ENCODE measurements around the gene SLC50A1. TPM values are rescaled to one million over a fixed set of nuclear protein-coding genes. Genes with fewer than 3 reads are reported as not detected.
A peak's percentile ranks its signal among the peaks of the same experiment; 100 is the strongest.

The SLC50A1 gene
- total RNA-seq, 2 donors from 2014 or later: 28.8 to 36.3 TPM

DNA sequence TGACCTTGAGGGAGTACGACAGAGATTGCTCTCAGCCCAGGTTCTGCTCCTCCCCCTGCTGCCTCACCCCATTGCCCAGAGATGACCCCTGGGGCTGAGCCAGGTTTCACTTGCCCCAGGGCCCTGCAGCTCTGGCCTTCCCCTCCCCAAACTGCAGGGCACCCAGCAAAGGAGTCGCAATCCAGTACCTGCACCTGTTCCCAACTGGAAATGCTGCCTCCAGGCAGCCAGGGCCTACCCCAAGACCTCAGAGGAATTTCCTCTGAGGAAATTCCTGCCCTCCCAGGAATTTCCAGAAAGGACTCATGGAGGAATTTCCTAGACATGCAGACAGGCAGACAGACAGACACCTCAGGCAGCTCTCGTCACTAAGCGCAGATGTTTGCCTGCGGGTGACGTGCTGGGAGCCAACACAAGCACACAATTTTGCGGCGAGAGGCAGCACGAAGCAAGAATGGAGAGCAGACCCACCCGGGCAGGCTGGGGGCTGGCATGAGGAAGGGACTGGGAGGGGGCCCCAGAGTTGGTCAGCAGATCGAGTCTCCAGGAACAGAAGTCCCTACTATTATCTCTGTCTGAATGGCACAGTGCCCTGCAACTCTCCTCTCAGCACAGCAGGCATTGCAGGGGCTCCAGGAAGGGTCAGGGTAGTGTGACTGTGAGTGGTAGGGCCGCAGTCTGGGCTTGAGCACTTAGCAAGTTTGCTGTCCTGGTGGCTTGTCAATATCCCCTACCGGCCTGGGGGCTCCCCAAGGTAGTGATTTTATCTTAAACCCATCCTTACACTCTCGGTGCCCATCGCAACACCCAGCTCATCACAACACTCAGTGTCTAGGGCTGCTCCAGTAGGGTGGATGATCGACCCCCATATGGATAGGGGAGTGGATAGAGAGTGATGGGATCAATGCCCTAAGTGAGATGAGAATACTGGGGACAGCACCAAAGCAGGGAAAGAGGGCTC, 10.9 kb upstream of the SLC50A1 start:
- ATAC-seq (no peak), DNase-seq (ENCODE audit: low spot score) (no peak)
- no peaks in the 10 kb centered on the region for H3K9me3 Mint-ChIP-seq
- peaks cover 22% of the 10 kb centered on the region in 2 donors for H3K4me1 Mint-ChIP-seq (ENCODE audit: low read depth in 2 of 2)
- no peaks in the 10 kb centered on the region for H3K36me3 Mint-ChIP-seq
- peaks cover 24 to 28% of the 10 kb centered on the region in 2 donors for H3K27me3 Mint-ChIP-seq
- H3K4me3 Mint-ChIP-seq: no peak overlapping the region
- H3K27ac Mint-ChIP-seq: no peak overlapping the region

DNA sequence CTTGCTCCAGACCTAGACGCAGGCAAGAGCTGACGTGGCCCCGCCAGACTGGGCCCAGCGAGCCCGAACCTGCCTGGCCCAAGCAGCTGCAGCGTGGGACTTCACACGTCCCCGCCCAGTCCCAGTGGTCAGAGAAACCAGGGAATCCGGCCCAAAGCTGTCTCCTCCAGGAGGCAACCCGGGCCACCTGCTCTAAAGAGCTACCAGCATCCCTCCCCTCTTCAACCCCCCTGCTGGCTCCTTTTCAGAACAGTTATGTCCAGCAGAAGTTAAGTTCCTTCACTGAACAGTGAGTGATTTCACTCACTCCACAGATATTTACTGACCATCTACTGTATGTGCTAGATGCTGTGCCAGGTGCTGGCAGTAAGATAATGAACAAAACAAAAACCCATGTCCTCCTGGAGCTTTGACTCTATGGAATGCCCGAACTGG, 10.1 kb upstream of the SLC50A1 start:
- no peak overlapping the region for H3K27ac Mint-ChIP-seq
- no peaks in the 10 kb centered on the region for H3K9me3 Mint-ChIP-seq
- peaks cover 22% of the 10 kb centered on the region in 2 donors for H3K4me1 Mint-ChIP-seq (ENCODE audit: low read depth in 2 of 2)
- H3K4me3 Mint-ChIP-seq: no peak overlapping the region
- no peaks in the 10 kb centered on the region for H3K36me3 Mint-ChIP-seq
- peaks cover 23% of the 10 kb centered on the region in 2 donors for H3K27me3 Mint-ChIP-seq
- no peak for DNase-seq (ENCODE audit: low spot score)
- ATAC-seq: no peak

DNA sequence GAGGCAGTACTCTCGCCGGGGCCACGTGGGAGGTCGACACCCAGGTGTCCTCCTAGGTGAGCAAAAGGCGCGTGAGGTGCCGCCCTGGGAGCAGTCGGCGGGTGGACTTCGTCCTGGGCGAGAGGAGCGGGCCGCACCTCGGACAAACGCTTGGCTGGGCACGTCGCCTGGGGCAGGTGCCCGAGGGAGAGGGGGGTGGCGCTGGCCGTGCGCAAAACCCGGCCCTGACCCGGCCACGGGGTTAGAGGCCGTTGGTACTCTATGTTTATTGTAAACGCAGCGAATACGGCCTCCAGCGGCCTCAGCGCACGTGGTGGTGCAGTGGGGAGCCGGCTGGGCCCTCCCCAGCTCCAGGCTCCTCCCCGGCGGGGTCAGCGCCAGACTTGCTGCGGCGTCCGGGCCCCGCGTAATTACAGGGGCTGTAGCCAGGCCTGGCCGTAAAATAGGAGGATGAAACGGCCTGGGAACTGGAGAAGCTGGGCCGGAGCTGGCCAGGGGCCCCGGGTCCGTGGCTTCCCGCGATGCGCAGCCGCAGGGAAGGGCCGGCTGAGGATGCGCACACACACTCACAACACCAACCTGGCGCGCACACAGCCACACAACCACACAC, 9.6 kb upstream of the SLC50A1 start:
- Mint-ChIP-seq H3K9me3 (no peaks in the 10 kb centered on the region), H3K36me3 (no peaks in the 10 kb centered on the region), H3K4me3 (no peak overlapping the region), H3K4me1 (ENCODE audit: low read depth in 2 of 2) (peaks cover 22% of the 10 kb centered on the region in 2 donors), H3K27ac (no peak overlapping the region), H3K27me3 (peaks cover 23 to 24% of the 10 kb centered on the region in 2 donors)
- ATAC-seq: no peak
- no peak for DNase-seq (ENCODE audit: low spot score)

DNA sequence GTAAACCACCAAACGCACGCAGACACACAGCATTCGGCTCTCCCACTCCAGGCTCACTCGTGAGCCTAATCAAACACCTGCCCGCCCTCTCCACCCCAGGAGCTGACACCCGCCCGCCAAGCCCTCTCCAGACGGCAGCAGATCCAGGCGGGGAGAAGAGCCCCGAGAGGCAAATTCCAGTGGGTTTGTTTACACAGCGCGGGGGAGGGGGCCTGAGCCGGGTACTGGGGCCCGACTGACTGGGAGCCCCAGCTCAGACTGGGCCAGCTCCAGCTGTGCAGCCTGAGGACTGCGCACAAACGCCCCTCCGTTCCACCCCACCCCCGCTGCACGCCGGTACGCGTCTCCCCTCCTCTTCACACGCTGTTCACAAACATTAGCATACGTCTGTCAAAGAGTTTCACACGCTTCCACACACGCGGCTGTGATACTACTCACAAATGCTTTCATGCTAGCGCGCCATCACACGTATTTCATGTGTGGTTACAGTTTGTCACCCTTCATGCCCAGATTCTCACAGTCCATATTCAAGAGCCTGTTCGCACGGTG, 9.0 kb upstream of the SLC50A1 start:
- Mint-ChIP-seq H3K9me3 (no peaks in the 10 kb centered on the region), H3K36me3 (no peaks in the 10 kb centered on the region), H3K4me1 (ENCODE audit: low read depth in 2 of 2) (peaks cover 22% of the 10 kb centered on the region in 2 donors), H3K27ac (no peak overlapping the region), H3K27me3 (peaks cover 21 to 23% of the 10 kb centered on the region in 2 donors), H3K4me3 (peak overlapping the region; percentile 90)
- DNase-seq (ENCODE audit: low spot score): no peak
- peak; percentile 66 to 79 for ATAC-seq

DNA sequence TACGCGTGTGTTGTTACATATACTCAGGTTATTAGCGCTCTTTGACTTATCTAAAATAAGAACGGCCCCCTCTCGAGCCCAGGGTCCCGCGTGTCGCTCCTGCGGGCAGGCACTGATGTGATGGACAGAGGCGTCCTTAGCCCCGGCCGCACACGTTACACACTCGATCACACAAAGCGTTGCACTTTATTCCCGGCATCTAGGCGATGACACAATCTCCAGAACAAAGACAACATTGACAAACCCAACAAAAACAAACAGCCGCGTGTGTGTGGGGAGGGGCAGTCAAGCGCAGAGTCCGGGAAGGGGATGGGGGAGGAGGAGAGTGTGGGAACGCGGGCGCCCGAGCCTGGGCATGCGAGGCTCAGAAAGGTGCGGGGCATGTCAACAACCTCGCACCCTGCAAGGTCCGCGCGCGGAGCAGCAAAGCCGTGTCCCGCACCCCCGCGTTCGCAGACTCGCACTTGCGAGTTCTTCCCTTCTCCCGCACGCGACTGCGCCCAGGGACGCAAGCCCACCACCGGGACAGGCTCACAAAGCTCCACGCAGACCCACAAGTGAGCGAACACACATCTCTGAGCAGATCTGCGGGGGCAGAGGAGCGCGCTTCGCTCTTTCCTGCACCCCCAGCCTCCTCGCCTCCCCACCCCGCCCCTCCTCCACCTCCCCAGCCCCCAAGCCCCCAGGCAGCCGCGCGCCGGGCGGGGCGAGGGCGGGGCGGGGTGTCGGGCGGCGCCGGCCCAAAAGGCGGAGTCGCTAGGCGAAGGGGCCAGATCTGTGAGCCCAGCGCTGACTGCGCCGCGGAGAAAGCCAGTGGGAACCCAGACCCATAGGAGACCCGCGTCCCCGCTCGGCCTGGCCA, 8.3 kb upstream of the SLC50A1 start, which contains the start of gene EFNA1:
EFNA1 (plus strand) TSS at position 772 of the 862 bp plus-strand sequence. CDS start 102 bp downstream, outside the sequence.
- ATAC-seq (peak; percentile 66 to 77), DNase-seq (ENCODE audit: low spot score) (no peak)
- Mint-ChIP-seq H3K36me3 (no peaks in the 10 kb centered on the region), H3K27ac (peak within 1 kb of the TSS in 1 of 2 donors; percentile 12), H3K27me3 (peaks cover 21 to 23% of the 10 kb centered on the region in 2 donors), H3K4me3 (peak within 1 kb of the TSS; percentile 90), H3K9me3 (no peaks in the 10 kb centered on the region), H3K4me1 (ENCODE audit: low read depth in 2 of 2) (peaks cover 22% of the 10 kb centered on the region in 2 donors)

DNA sequence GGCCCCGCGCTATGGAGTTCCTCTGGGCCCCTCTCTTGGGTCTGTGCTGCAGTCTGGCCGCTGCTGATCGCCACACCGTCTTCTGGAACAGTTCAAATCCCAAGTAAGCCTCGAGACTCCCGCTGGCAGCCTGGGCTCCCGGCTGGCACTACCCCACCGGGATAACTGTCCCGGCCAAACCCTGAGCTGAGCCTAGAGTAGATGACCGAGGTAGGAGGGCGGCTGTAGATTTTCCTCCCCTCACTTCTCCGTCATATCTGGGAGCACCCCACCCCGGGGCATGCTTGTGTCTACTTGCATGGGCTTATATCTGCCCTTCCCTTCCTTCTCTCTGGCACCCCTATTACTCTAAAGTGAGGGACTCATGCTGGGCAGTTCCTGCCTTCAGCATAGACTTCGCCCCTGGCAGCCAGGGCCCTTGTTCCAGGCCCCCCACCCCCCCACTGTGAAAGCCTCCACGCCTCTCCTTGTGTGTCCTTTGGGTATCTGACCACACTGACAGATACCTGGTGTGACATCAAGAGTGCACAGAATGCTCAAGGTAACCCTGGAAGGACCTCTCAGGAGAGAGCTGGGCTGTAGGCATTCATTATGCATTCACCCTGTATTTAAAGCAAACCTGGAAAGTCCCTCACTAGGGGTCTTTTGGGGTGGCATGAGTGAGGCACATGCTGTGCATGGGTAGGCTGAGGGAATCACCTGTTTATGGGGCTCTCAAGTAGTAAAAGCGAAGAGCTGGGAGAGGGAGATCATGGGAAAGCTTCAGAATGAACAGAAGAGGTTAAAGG, 7.5 kb upstream of the SLC50A1 start:
- H3K27me3 Mint-ChIP-seq: peaks cover 21 to 23% of the 10 kb centered on the region in 2 donors
- ATAC-seq (no peak), DNase-seq (ENCODE audit: low spot score) (no peak)

DNA sequence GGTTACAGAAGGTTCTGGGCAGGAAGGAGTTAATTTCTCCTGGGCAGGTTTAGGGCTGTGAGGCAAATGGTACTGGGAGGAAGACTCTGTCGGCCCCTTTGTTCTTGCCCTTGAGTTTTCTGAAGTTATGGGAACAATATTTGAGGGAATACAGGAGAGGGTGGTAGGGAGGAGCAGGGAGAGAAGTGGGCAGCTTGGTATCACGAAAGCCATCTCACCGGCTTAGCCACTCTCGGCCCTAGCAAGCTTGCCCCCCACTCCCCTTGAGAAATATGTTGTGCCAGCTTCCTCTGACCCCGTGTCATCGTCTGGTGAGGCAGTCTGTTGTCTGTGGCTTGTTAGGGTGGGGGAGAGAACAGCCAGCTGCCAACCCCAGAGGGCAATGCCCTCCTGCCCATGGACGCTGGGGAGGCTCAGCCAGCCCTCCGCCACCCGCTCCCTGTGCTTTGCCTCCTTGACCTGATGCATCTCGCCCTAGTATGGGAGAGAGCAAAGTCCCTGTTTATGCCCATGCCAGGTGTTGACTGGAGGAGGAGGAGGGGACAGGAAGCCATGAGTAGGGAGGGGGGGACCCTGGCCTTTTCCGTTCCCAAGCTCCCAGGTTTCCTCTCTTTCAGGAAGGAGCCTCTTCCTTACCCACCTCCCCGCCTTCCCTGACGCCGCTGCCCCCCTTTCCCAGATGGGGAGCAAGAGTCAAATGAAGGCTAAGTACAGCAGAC, 6.7 kb upstream of the SLC50A1 start:
- DNase-seq (ENCODE audit: low spot score) (no peak), ATAC-seq (no peak)
- Mint-ChIP-seq H3K27me3 (peaks cover 21 to 23% of the 10 kb centered on the region in 2 donors), H3K27ac (peak overlapping the region in 1 of 2 donors; percentile 12), H3K9me3 (no peaks in the 10 kb centered on the region), H3K4me1 (ENCODE audit: low read depth in 2 of 2) (peaks cover 22% of the 10 kb centered on the region in 2 donors), H3K4me3 (peak overlapping the region; percentile 90), H3K36me3 (no peaks in the 10 kb centered on the region)

More for the DNA sequence above, 7.5 kb upstream of the SLC50A1 start:
- Mint-ChIP-seq H3K27ac (peak overlapping the region in 1 of 2 donors; percentile 12), H3K4me1 (ENCODE audit: low read depth in 2 of 2) (peaks cover 22% of the 10 kb centered on the region in 2 donors), H3K4me3 (peak overlapping the region; percentile 90), H3K9me3 (no peaks in the 10 kb centered on the region), H3K36me3 (no peaks in the 10 kb centered on the region)

DNA sequence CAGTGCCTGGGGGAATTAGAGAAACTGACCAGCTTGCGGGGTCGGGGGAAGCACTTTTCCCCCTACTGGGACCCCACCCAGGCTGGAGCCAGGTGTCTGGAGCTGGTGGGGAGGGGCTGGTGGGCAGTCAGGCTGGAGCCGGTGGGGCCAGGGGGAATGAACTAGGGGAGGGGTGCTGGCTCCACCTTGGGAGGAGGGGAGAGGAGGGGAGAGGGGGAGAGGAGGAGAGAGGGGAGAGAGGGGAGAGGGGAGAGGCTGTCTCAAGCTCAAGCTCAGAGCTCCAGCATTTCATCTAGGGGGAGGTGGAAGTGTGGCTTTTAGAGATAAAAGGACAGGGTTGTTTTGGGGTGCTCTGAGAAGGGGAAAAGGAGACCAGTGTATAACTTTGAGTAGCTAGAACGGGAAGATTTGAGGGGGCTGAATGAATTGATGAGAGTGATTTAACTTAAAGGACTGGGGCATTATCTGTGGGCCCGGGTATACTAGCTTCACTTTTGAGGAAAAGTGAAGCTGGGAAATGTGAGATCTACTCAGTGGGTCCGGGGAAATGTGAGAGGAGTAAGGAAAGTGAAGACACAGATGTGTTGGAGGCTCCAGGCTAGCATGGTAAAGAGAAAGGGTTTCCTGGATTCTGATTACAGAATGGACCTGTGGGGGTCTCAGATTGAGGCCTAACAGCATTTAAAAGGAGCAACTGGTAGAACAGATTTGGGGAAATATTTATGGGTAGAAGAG, 5.2 kb upstream of the SLC50A1 start:
- H3K27me3 Mint-ChIP-seq: peaks cover 21 to 23% of the 10 kb centered on the region in 2 donors
- H3K4me3 Mint-ChIP-seq: no peak overlapping the region
- ATAC-seq (no peak), DNase-seq (ENCODE audit: low spot score) (no peak)
- H3K27ac Mint-ChIP-seq: no peak overlapping the region
- peaks cover 29 to 31% of the 10 kb centered on the region in 2 donors for H3K4me1 Mint-ChIP-seq (ENCODE audit: low read depth in 2 of 2)
- H3K36me3 Mint-ChIP-seq: no peaks in the 10 kb centered on the region
- H3K9me3 Mint-ChIP-seq: no peaks in the 10 kb centered on the region

DNA sequence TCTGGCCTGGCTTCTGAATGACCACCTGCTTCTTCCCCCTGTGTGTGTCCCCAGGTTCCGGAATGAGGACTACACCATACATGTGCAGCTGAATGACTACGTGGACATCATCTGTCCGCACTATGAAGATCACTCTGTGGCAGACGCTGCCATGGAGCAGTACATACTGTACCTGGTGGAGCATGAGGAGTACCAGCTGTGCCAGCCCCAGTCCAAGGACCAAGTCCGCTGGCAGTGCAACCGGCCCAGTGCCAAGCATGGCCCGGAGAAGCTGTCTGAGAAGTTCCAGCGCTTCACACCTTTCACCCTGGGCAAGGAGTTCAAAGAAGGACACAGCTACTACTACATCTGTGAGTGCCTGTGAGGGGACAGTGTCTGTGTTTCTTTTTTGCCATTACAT, 4.4 kb upstream of the SLC50A1 start:
- peaks cover 18 to 23% of the 10 kb centered on the region in 2 donors for H3K27me3 Mint-ChIP-seq
- no peaks in the 10 kb centered on the region for H3K36me3 Mint-ChIP-seq
- H3K4me1 Mint-ChIP-seq (ENCODE audit: low read depth in 2 of 2): peaks cover 36 to 37% of the 10 kb centered on the region in 2 donors
- H3K4me3 Mint-ChIP-seq: no peak overlapping the region
- peak overlapping the region in 1 of 2 donors; percentile 7 for H3K27ac Mint-ChIP-seq
- DNase-seq (ENCODE audit: low spot score): no peak
- H3K9me3 Mint-ChIP-seq: no peaks in the 10 kb centered on the region
- ATAC-seq: no peak

DNA sequence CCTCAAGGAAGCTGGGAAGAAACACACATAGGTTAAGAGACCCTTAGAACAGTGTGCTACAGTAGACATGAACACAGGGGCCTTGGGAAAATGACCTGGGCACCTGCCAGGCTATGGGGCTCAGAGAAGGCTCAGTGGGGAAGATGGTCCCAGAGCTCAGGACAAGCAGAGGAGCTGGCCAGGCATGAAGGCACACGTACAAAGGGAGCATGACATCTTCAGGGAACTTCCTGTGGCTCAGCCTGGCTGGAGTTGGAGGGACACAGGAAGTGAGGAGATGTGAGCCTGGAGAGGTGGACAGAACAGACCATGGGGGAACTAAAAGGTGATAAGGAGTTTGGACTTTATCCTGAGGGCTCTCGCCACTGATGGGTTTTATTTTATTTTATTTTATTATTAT, 3.8 kb upstream of the SLC50A1 start:
- ATAC-seq (no peak), DNase-seq (ENCODE audit: low spot score) (no peak)
- Mint-ChIP-seq H3K36me3 (no peaks in the 10 kb centered on the region), H3K27ac (peak overlapping the region in 1 of 2 donors; percentile 7), H3K4me3 (no peak overlapping the region), H3K4me1 (ENCODE audit: low read depth in 2 of 2) (peaks cover 35% of the 10 kb centered on the region in 2 donors), H3K27me3 (peaks cover 16 to 19% of the 10 kb centered on the region in 2 donors), H3K9me3 (no peaks in the 10 kb centered on the region)

DNA sequence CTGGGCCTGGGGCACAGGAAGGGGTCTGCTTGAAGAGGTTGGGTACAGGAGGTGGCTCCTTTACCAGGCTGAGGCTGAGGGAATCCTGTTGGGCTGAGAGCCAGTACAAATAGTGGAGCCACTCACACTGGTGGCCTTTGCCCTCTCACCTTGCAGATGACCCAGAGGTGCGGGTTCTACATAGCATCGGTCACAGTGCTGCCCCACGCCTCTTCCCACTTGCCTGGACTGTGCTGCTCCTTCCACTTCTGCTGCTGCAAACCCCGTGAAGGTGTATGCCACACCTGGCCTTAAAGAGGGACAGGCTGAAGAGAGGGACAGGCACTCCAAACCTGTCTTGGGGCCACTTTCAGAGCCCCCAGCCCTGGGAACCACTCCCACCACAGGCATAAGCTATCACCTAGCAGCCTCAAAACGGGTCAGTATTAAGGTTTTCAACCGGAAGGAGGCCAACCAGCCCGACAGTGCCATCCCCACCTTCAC, 1.8 kb upstream of the SLC50A1 start:
- H3K4me1 Mint-ChIP-seq (ENCODE audit: low read depth in 2 of 2): peaks cover 35 to 37% of the 10 kb centered on the region in 2 donors
- peaks cover 4% of the 10 kb centered on the region for H3K36me3 Mint-ChIP-seq
- DNase-seq (ENCODE audit: low spot score) (no peak), ATAC-seq (no peak)
- peak overlapping the region in 1 of 2 donors; percentile 97 for H3K27ac Mint-ChIP-seq
- H3K9me3 Mint-ChIP-seq: no peaks in the 10 kb centered on the region
- H3K27me3 Mint-ChIP-seq: peaks cover 6 to 7% of the 10 kb centered on the region in 2 donors
- H3K4me3 Mint-ChIP-seq: peak overlapping the region; percentile 100

Measured in natural killer cell treated with Interleukin-12 subunit alpha and Interleukin-12 subunit beta and Interleukin-15 and Interleukin-18, amount 100 ng/mL, for 72 hours (primary cell).